ES-I3 (cell line): ENCODE data around the gene SHISA9.

Experiments
- H3K36me3 ChIP-seq: 2 replicates; pipeline ENCODE4 v1.6.1; 2013; ENCODE audit warnings: mild to moderate bottlenecking, low read length, control low read depth, moderate library complexity; ENCODE audit not compliant: insufficient read depth
- H3K4me1 ChIP-seq: 2 replicates; pipeline ENCODE4 v1.6.1; 2013; ENCODE audit warnings: mild to moderate bottlenecking, control low read depth, low read length; ENCODE audit not compliant: insufficient read depth
- H3K9ac ChIP-seq: 2 replicates; pipeline ENCODE4 v1.6.1; 2013; ENCODE audit warnings: low read depth, mild to moderate bottlenecking, low read length, moderate library complexity
- H3K9me3 ChIP-seq: 2 replicates; pipeline ENCODE4 v1.6.1; 2013; ENCODE audit warnings: mild to moderate bottlenecking, low read length, moderate library complexity; ENCODE audit not compliant: control insufficient read depth, insufficient read depth

Gene SHISA9

GRCh38 chr16:13223666-13224065 lies 322.3 kb downstream of the SHISA9 start:
- Histone ChIP-seq H3K9ac (no peak overlapping the region), H3K36me3 (no peaks in the 10 kb centered on the region), H3K9me3 (no peaks in the 10 kb centered on the region), H3K4me1 (no peaks in the 10 kb centered on the region)

GRCh38 chr16:13229039-13229438 lies 327.6 kb downstream of the SHISA9 start:
- no peaks in the 10 kb centered on the region for H3K36me3 ChIP-seq
- peaks cover 10% of the 10 kb centered on the region; the same call in 1 of the 2 replicates for H3K4me1 ChIP-seq
- no peak overlapping the region for H3K9ac ChIP-seq
- H3K9me3 ChIP-seq = no peaks in the 10 kb centered on the region

- Histone ChIP-seq H3K9ac (no peak overlapping the region), H3K9me3 (no peaks in the 10 kb centered on the region), H3K4me1 (peaks cover 10% of the 10 kb centered on the region; the same call in 1 of the 2 replicates), H3K36me3 (no peaks in the 10 kb centered on the region; the same call in 1 of the 2 replicates)
These were observed 330.0 kb downstream of the SHISA9 start for GRCh38 chr16:13231365-13231764.

GRCh38 chr16:13234999-13235398 lies 333.6 kb downstream of the SHISA9 start:
- Histone ChIP-seq H3K9me3 (no peaks in the 10 kb centered on the region), H3K9ac (no peak overlapping the region), H3K4me1 (peaks cover 10% of the 10 kb centered on the region; the same call in 1 of the 2 replicates), H3K36me3 (peaks cover 3% of the 10 kb centered on the region; the same call in 1 of the 2 replicates)

- Histone ChIP-seq H3K9me3 (no peaks in the 10 kb centered on the region), H3K4me1 (peaks cover 5% of the 10 kb centered on the region; the same call in 1 of the 2 replicates), H3K36me3 (peaks cover 3% of the 10 kb centered on the region; the same call in 1 of the 2 replicates), H3K9ac (no peak overlapping the region)
These were observed 334.9 kb downstream of the SHISA9 start for GRCh38 chr16:13236308-13236707.

GRCh38 chr16:13238182-13238581 lies 336.8 kb downstream of the SHISA9 start:
- Histone ChIP-seq H3K36me3 (peaks cover 3% of the 10 kb centered on the region; the same call in 1 of the 2 replicates), H3K9me3 (no peaks in the 10 kb centered on the region), H3K9ac (no peak overlapping the region), H3K4me1 (no peaks in the 10 kb centered on the region)

GRCh38 chr16:13242201-13242600 lies 340.8 kb downstream of the SHISA9 start:
- Histone ChIP-seq H3K36me3 (0 out of 2 replicates have a peak, but pooled peaks cover 3% of the 10 kb centered on the region), H3K9me3 (no peaks in the 10 kb centered on the region), H3K9ac (no peak overlapping the region), H3K4me1 (no peaks in the 10 kb centered on the region)

- H3K36me3 ChIP-seq = no peaks in the 10 kb centered on the region
- H3K9me3 ChIP-seq = no peaks in the 10 kb centered on the region
- H3K4me1 ChIP-seq = no peaks in the 10 kb centered on the region
- H3K9ac ChIP-seq = no peak overlapping the region
These were observed 343.4 kb downstream of the SHISA9 start for GRCh38 chr16:13244770-13245169.

GRCh38 chr16:13245713-13246377 lies 344.4 kb downstream of the SHISA9 start:
- Histone ChIP-seq H3K9me3 (no peaks in the 10 kb centered on the region), H3K4me1 (no peaks in the 10 kb centered on the region), H3K36me3 (no peaks in the 10 kb centered on the region), H3K9ac (no peak overlapping the region)

- no peaks in the 10 kb centered on the region for H3K4me1 ChIP-seq
- H3K9ac ChIP-seq = no peak overlapping the region
- H3K36me3 ChIP-seq = no peaks in the 10 kb centered on the region
- H3K9me3 ChIP-seq = peaks cover 12% of the 10 kb centered on the region
These were observed 353.7 kb downstream of the SHISA9 start for GRCh38 chr16:13254998-13255614.

GRCh38 chr16:13262270-13263090 lies 361.1 kb downstream of the SHISA9 start:
- H3K4me1 ChIP-seq = no peaks in the 10 kb centered on the region
- no peaks in the 10 kb centered on the region for H3K36me3 ChIP-seq
- no peak overlapping the region for H3K9ac ChIP-seq
- H3K9me3 ChIP-seq = peaks cover 13% of the 10 kb centered on the region

GRCh38 chr16:13264749-13265552 lies 363.6 kb downstream of the SHISA9 start:
- H3K9ac ChIP-seq = no peak overlapping the region
- no peaks in the 10 kb centered on the region for H3K4me1 ChIP-seq
- no peaks in the 10 kb centered on the region for H3K36me3 ChIP-seq
- H3K9me3 ChIP-seq = peaks cover 4% of the 10 kb centered on the region; the same call in 1 of the 2 replicates

- no peaks in the 10 kb centered on the region; the same call in 1 of the 2 replicates for H3K9me3 ChIP-seq
- H3K9ac ChIP-seq = no peak overlapping the region
- no peaks in the 10 kb centered on the region for H3K4me1 ChIP-seq
- H3K36me3 ChIP-seq = no peaks in the 10 kb centered on the region
These were observed 368.0 kb downstream of the SHISA9 start for GRCh38 chr16:13269359-13269758.
